Tibial nerve (tissue), 4 donors: ENCODE results near the gene RNF14. TPM values are rescaled to one million over a fixed set of nuclear protein-coding genes. Genes with fewer than 3 reads are reported as not detected.
A peak's percentile ranks its signal among the peaks of the same experiment; 100 is the strongest.

Experiments used
- DNase-seq, 2 donors: peaks; one replicate each; pipeline ENCODE4 v3.0.0-alpha.2; 2019; ENCODE audit warnings: low spot score in 2 of 2
- H3K27ac ChIP-seq, 4 donors: fragments of 200-600 bp; sonication (generic) in 3 of 4; one replicate each; pipeline ENCODE4 v1.5.1; 2017 to 2019; ENCODE audit warnings: mild to moderate bottlenecking in 1 of 4
- H3K27me3 ChIP-seq, 2 donors: fragments of 200-600 bp; sonication (generic) in 1 of 2; one replicate each; pipeline versions ENCODE4 v1.5.1 to v1.6.0; 2017 to 2019
- H3K36me3 ChIP-seq, 3 donors: fragments of 200-600 bp; sonication (generic); one replicate each; pipeline ENCODE4 v1.5.1; 2018 to 2019
- H3K4me1 ChIP-seq, 4 donors: fragments of 200-600 bp; sonication (generic) in 3 of 4; one replicate each; pipeline ENCODE4 v1.5.1; 2017 to 2019
- H3K4me3 ChIP-seq, 4 donors: fragments of 200-600 bp; sonication (generic) in 3 of 4; one replicate each; pipeline ENCODE4 v1.5.1; 2017 to 2019; ENCODE audit warnings: mild to moderate bottlenecking in 1 of 4, moderate library complexity in 1 of 4
- H3K9me3 ChIP-seq, 4 donors: fragments of 200-600 bp; sonication (generic) in 3 of 4; one replicate each; pipeline ENCODE4 v1.5.1; 2017 to 2019
- EP300 ChIP-seq, 2 donors: sonication (generic); formaldehyde crosslinking; IDR thresholded peaks; one replicate each; pipeline ENCODE4 v1.6.1; 2017; ENCODE audit warnings: antibody characterized with exemption in 2 of 2, mild to moderate bottlenecking in 1 of 2
- POLR2A ChIP-seq, 2 donors: fragments of 450-650 bp; IDR thresholded peaks; one replicate each; pipeline ENCODE4 v1.6.1; 2017; ENCODE audit warnings: antibody characterized with exemption in 2 of 2, mild to moderate bottlenecking in 2 of 2, moderate library complexity in 2 of 2
- WGBS, 2 donors: methylation state at CpG; one replicate each; pipeline ENCODE4 v1.1.5; 2018; 5-methylcytosine and 5-hydroxymethylcytosine counted together
- total RNA-seq, 4 donors: library from RNA; depleted of rRNA; stranded (reverse); fragments of >200 nt; gene quantifications; one replicate each; pipeline ENCODE4 v1.1.0, GENCODE V29; 2016
- TF ChIP-seq, protein P1 (sequence below), 5 experiments: fragments of 200-600 bp in 3 of 5; fragments of 450-650 bp in 2 of 5; sonication (generic) in 3 of 5; IDR thresholded peaks; one replicate each; pipeline ENCODE4 v1.5.1; 2016 to 2019; ENCODE audit warnings: antibody characterized with exemption in 5 of 5, mild to moderate bottlenecking in 3 of 5, moderate library complexity in 2 of 5

RNF14 gene
- total RNA-seq, 4 donors from 2014 or later = 48.0 to 70.5 (median 57.8) TPM

DNA sequence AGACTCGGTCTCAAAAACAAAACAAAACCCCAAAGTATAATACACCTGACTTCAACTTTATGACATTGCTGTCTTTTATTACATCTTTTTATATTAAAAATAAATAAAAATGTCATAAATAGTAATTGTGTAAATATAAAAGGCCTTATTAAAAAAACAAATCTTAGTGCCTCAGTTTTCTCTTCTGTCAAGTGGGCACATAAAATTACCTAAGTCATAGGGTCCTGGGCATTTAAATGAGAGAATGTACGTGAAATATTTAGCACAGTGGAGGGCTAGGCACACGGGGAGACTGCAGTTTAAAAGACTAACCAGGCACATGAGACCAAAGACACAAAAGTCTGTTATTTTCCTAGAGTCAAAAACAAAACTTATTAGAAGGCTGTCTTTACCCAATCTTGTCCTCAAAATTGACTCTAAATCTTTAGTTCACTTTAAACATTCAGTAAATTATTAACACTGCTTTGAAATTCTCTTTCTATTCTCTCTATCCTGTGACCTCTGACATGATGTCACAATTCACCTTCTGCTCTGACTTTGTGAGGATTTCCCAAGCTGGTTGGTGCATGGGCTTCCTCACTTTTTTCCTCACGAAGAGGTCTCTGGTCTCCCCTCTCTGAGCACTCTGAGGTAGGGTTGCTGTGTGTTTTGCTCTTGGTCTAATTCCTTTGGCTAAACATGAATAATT is 2.5 kb upstream of the RNF14 start:
- H3K27ac ChIP-seq = no peak overlapping the region
- DNase-seq = no peak
- no peak for TF ChIP-seq EP300 (IDR thresholded peaks at IDR 0.05)
- TF ChIP-seq POLR2A (IDR thresholded peaks at IDR 0.05) = no peak
- TF ChIP-seq, protein P1, sequence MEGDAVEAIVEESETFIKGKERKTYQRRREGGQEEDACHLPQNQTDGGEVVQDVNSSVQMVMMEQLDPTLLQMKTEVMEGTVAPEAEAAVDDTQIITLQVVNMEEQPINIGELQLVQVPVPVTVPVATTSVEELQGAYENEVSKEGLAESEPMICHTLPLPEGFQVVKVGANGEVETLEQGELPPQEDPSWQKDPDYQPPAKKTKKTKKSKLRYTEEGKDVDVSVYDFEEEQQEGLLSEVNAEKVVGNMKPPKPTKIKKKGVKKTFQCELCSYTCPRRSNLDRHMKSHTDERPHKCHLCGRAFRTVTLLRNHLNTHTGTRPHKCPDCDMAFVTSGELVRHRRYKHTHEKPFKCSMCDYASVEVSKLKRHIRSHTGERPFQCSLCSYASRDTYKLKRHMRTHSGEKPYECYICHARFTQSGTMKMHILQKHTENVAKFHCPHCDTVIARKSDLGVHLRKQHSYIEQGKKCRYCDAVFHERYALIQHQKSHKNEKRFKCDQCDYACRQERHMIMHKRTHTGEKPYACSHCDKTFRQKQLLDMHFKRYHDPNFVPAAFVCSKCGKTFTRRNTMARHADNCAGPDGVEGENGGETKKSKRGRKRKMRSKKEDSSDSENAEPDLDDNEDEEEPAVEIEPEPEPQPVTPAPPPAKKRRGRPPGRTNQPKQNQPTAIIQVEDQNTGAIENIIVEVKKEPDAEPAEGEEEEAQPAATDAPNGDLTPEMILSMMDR (IDR thresholded peaks at IDR 0.05) = no peak
- WGBS, 2 donors = 79 to 85% methylated on average over 4 of the region's 4 CpGs
- no peaks in the 10 kb centered on the region for H3K36me3 ChIP-seq
- no peaks in the 10 kb centered on the region for H3K9me3 ChIP-seq
- H3K4me1 ChIP-seq = peaks cover 0 to 21% (median 14%) of the 10 kb centered on the region in 4 donors
- no peaks in the 10 kb centered on the region for H3K27me3 ChIP-seq
- no peak overlapping the region for H3K4me3 ChIP-seq

DNA sequence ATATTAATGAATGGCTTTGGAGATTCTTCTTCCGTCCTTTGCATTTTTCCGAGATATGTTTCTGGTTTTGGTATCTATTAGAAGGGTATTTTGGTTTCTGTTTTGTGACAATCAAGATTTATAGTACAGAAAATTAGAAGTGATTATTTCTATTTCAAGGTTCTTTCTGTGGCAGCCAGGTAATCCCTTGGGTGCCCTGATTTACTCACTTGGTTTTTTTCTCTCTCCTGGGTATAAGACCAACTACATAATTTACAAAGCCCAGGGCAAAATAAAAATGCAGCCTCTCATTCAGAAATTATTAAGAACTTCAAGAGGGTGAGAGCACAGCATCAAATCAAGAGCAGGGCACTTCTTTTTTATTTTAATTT is 2.0 kb upstream of the RNF14 start:
- Histone ChIP-seq H3K27ac (no peak overlapping the region), H3K9me3 (no peaks in the 10 kb centered on the region), H3K27me3 (no peaks in the 10 kb centered on the region), H3K36me3 (no peaks in the 10 kb centered on the region), H3K4me1 (peaks cover 0 to 21% (median 14%) of the 10 kb centered on the region in 4 donors), H3K4me3 (no peak overlapping the region)
- no peak for TF ChIP-seq EP300 (IDR thresholded peaks at IDR 0.05)
- TF ChIP-seq, protein P1 (IDR thresholded peaks at IDR 0.05) = no peak
- no peak for TF ChIP-seq POLR2A (IDR thresholded peaks at IDR 0.05)
- DNase-seq = no peak
- 93% methylated on average over 2 of the region's 2 CpGs for WGBS, 2 donors

DNA sequence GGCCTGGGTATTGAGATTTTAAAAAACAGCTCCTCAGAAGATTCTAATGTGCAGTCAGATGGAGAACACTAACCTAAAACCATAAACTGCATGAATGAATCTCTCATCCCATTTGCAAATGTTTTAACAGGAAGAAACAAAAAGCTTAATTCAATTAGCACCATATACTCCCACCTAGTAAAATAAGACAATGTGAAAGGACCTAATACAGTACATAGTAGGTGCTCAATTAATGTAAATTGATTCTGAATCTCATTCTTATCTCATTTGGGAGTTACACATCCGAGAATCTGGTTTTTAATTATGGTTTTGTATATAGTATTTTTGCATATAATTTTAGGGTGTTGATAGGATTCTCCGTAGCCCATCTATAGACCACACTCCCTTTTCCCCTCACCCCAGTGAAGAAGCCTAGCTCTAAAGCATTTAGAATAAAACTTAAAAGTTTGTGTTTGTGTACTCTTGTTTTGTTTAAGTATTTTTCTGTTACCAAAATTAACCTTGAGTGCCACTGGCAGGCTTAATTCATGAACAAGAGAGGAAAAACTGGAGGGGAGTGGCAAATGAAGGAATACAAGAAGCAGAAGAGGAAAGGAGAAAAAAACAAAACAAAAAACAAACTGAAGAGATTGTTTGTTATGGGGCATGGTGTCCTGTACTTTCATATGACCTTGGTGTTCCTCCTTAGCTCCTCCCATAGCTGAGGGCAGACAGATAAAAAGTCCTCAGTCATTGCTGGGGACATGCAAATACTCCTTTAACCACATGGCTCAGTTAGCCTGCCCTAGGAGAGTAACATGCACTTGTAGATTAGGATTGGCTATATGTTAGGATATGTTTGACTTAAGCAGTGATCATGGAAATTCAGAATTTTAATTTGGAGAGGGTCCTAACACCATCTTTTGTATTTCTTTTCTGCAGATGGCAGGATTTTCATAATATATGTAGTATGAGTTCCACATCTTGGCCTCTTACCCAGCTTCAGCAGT is 1.2 kb downstream of the RNF14 start:
- TF ChIP-seq, protein P1 (IDR thresholded peaks at IDR 0.05) = no peak
- no peak for TF ChIP-seq EP300 (IDR thresholded peaks at IDR 0.05)
- TF ChIP-seq POLR2A (IDR thresholded peaks at IDR 0.05) = no peak
- DNase-seq = no peak
- 69 to 70% methylated on average over 2 of the region's 2 CpGs for WGBS, 2 donors
- no peaks in the 10 kb centered on the region for H3K9me3 ChIP-seq
- H3K27me3 ChIP-seq = no peaks in the 10 kb centered on the region
- H3K36me3 ChIP-seq = peaks cover 0 to 19% (median 0%) of the 10 kb centered on the region in 3 donors
- peak overlapping the region; percentile 72 to 98 (median 96) for H3K27ac ChIP-seq
- peak overlapping the region; percentile 47 to 73 (median 70) for H3K4me3 ChIP-seq
- H3K4me1 ChIP-seq = peaks cover 0 to 23% (median 15%) of the 10 kb centered on the region in 4 donors

DNA sequence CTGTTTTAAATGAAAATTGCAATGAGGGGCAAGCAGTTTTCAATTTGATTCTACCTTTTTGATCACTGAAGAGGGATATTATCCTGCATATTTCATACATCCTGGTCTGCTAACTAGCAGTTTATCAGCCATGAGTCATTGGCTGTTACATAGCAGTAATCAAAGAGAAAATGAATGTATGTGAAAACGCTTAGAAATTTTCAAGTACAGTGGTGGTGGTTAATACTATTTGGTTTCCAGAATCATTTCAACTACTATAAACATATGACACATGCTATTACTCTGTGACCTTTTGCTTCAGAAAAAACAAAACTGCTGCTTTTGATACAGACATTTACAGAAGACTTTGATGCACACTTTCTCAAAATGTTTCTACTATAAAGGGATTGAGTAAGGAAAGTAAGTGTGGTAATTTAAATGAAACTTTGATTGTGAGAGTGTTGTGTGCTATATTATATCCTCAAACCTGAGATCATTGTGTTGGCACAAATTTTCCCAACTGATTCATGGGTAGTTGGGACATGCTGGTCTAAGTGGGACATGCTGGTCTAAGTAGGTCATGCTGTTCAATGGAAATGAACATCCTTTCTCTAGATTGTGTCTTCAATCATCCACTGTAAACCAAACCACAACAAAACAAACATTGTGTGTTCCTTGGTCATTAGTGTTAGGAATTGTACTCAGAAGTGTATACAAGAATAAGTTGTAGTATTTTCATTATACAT is 5.1 kb downstream of the RNF14 start:
- no peak for DNase-seq
- no peaks in the 10 kb centered on the region for H3K27me3 ChIP-seq
- H3K27ac ChIP-seq = no peak overlapping the region
- TF ChIP-seq POLR2A (IDR thresholded peaks at IDR 0.05) = no peak
- TF ChIP-seq, protein P1 (IDR thresholded peaks at IDR 0.05) = no peak
- 71 to 75% methylated on average over 1 of the region's 1 CpG for WGBS, 2 donors
- no peaks in the 10 kb centered on the region for H3K9me3 ChIP-seq
- H3K36me3 ChIP-seq = peaks cover 0 to 41% (median 16%) of the 10 kb centered on the region in 3 donors
- H3K4me3 ChIP-seq = no peak overlapping the region
- peaks cover 0 to 23% (median 15%) of the 10 kb centered on the region in 4 donors for H3K4me1 ChIP-seq
